ENCODE measurements around the gene LBH. TPM values are rescaled to one million over a fixed set of nuclear protein-coding genes. Genes with fewer than 3 reads are reported as not detected.
A peak's percentile ranks its signal among the peaks of the same experiment; 100 is the strongest.

The LBH gene
- total RNA-seq, 1 experiment from 2014 or later: 1.1 TPM

- ChIA-PET POLR2A (no interaction called here), CTCF (interaction anchor here (0.6 kb wide), 1 partner anchor 200 kb away, joined by 4 read pairs; no protein-coding TSS in a partner anchor)
- intact Hi-C loops (cut with micrococcal nuclease): loop anchor here (5.0 kb wide), 1 partner anchor 41 kb away; the partner anchor contains the start of gene LBH
- peaks cover 28% of the 10 kb centered on the region for H3K4me1 Mint-ChIP-seq (ENCODE audit: insufficient read depth, unreplicated experiment)
- no peaks in the 10 kb centered on the region for H3K27me3 Mint-ChIP-seq (ENCODE audit: insufficient read depth, unreplicated experiment)
- no peak for DNase-seq (ENCODE audit: unreplicated experiment)
- H3K9me3 Mint-ChIP-seq (ENCODE audit: unreplicated experiment): no peaks in the 10 kb centered on the region
- no peak overlapping the region for H3K4me3 Mint-ChIP-seq (ENCODE audit: unreplicated experiment)
- peak overlapping the region; percentile 16 for H3K27ac Mint-ChIP-seq (ENCODE audit: low read depth, unreplicated experiment)
- no peaks in the 10 kb centered on the region for H3K36me3 Mint-ChIP-seq (ENCODE audit: insufficient read depth, unreplicated experiment)
- BruUV-seq (replicated peaks): no TSS peak
- TF ChIP-seq CTCF (IDR thresholded peaks at IDR 0.05; ENCODE audit: unreplicated experiment): no peak
Measured at GRCh38 chr2:30273574-30273929, 42.2 kb downstream of the LBH start.

GRCh38 chr2:30275256-30275655 lies 43.9 kb downstream of the LBH start:
- intact Hi-C loops (cut with micrococcal nuclease): loop anchor here (1.0 to 2.0 kb wide), 2 partner anchors 67 to 172 kb away; partner anchors contain the start of gene LCLAT1
- no peaks in the 10 kb centered on the region for H3K27me3 Mint-ChIP-seq (ENCODE audit: insufficient read depth, unreplicated experiment)
- no TSS peak for BruUV-seq (replicated peaks)
- CTCF ChIA-PET: interaction anchor here (0.5 to 1.3 kb wide), 7 partner anchors 10 to 431 kb away, joined by 3 to 6 read pairs (median 4); no protein-coding TSS in a partner anchor
- peak overlapping the region; percentile 16 for H3K27ac Mint-ChIP-seq (ENCODE audit: low read depth, unreplicated experiment)
- no peaks in the 10 kb centered on the region for H3K36me3 Mint-ChIP-seq (ENCODE audit: insufficient read depth, unreplicated experiment)
- TF ChIP-seq CTCF (IDR thresholded peaks at IDR 0.05; ENCODE audit: unreplicated experiment): no peak
- H3K4me3 Mint-ChIP-seq (ENCODE audit: unreplicated experiment): no peak overlapping the region
- H3K4me1 Mint-ChIP-seq (ENCODE audit: insufficient read depth, unreplicated experiment): peaks cover 28% of the 10 kb centered on the region
- POLR2A ChIA-PET: interaction anchor here (0.7 to 2.1 kb wide), 7 partner anchors 9 to 387 kb away, joined by 3 to 13 read pairs (median 3); partner anchors contain the start of gene YPEL5
- no peaks in the 10 kb centered on the region for H3K9me3 Mint-ChIP-seq (ENCODE audit: unreplicated experiment)
- DNase-seq (ENCODE audit: unreplicated experiment): peak; percentile 27

GRCh38 chr2:30276455-30276911 lies 45.1 kb downstream of the LBH start:
- intact Hi-C loops (cut with micrococcal nuclease): no loop called here
- no peak overlapping the region for H3K27ac Mint-ChIP-seq (ENCODE audit: low read depth, unreplicated experiment)
- POLR2A ChIA-PET: interaction anchor here (0.8 kb wide), 1 partner anchor 12 kb away, joined by 4 read pairs; no protein-coding TSS in a partner anchor
- BruUV-seq (replicated peaks): no TSS peak
- no peak overlapping the region for H3K4me3 Mint-ChIP-seq (ENCODE audit: unreplicated experiment)
- no peaks in the 10 kb centered on the region for H3K36me3 Mint-ChIP-seq (ENCODE audit: insufficient read depth, unreplicated experiment)
- DNase-seq (ENCODE audit: unreplicated experiment): no peak
- no peak for TF ChIP-seq CTCF (IDR thresholded peaks at IDR 0.05; ENCODE audit: unreplicated experiment)
- CTCF ChIA-PET: interaction anchor here (1.2 kb wide), 1 partner anchor 82 kb away, joined by 3 read pairs; no protein-coding TSS in a partner anchor
- no peaks in the 10 kb centered on the region for H3K9me3 Mint-ChIP-seq (ENCODE audit: unreplicated experiment)
- no peaks in the 10 kb centered on the region for H3K27me3 Mint-ChIP-seq (ENCODE audit: insufficient read depth, unreplicated experiment)
- peaks cover 24% of the 10 kb centered on the region for H3K4me1 Mint-ChIP-seq (ENCODE audit: insufficient read depth, unreplicated experiment)

- DNase-seq (ENCODE audit: unreplicated experiment): no peak
- Mint-ChIP-seq H3K4me3 (ENCODE audit: unreplicated experiment) (no peak overlapping the region), H3K27me3 (ENCODE audit: insufficient read depth, unreplicated experiment) (no peaks in the 10 kb centered on the region), H3K4me1 (ENCODE audit: insufficient read depth, unreplicated experiment) (peaks cover 22% of the 10 kb centered on the region), H3K27ac (ENCODE audit: low read depth, unreplicated experiment) (no peak overlapping the region), H3K36me3 (ENCODE audit: insufficient read depth, unreplicated experiment) (no peaks in the 10 kb centered on the region), H3K9me3 (ENCODE audit: unreplicated experiment) (no peaks in the 10 kb centered on the region)
- CTCF ChIA-PET: interaction anchor here (0.6 kb wide), 1 partner anchor 57 kb away, joined by 3 read pairs; no protein-coding TSS in a partner anchor
- TF ChIP-seq CTCF (IDR thresholded peaks at IDR 0.05; ENCODE audit: unreplicated experiment): no peak
- intact Hi-C loops (cut with micrococcal nuclease): no loop called here
- POLR2A ChIA-PET: no interaction called here
- no TSS peak for BruUV-seq (replicated peaks)
Measured at GRCh38 chr2:30277582-30277981, 46.2 kb downstream of the LBH start.
